Small intestine (tissue), 7 donors: Measurements from ENCODE around the gene SLC51A. TPM values are rescaled to one million over a fixed set of nuclear protein-coding genes. Genes with fewer than 3 reads are reported as not detected.
A peak's percentile ranks its signal among the peaks of the same experiment; 100 is the strongest.

Experiments
- DNase-seq, 2 donors: peaks; one replicate each; pipeline versions ENCODE4 v3.0.0 to v3.0.0-alpha.2; 2013
- FAIRE-seq: peaks from 2 replicates; lab custom pipeline; 2012; peaks lifted over from hg19 to GRCh38; lab: Jason Lieb, UNC
- H3K27ac ChIP-seq, 3 donors: one replicate each; pipeline ENCODE4 v1.5.1; 2013; ENCODE audit warnings: low read length in 2 of 3, mild to moderate bottlenecking in 2 of 3, control low read depth in 1 of 3, inconsistent platforms in 1 of 3, low read depth in 1 of 3, moderate library complexity in 1 of 3
- H3K27me3 ChIP-seq, 3 donors: one replicate each; pipeline ENCODE4 v1.6.1; 2013; ENCODE audit warnings: low read length in 3 of 3, inconsistent platforms in 1 of 3; ENCODE audit not compliant: control insufficient read depth in 3 of 3, insufficient read depth in 3 of 3
- H3K36me3 ChIP-seq, 3 donors: one replicate each; pipeline ENCODE4 v1.6.1; 2013; ENCODE audit warnings: low read length in 3 of 3, inconsistent platforms in 1 of 3, low read depth in 1 of 3, mild to moderate bottlenecking in 1 of 3, moderate library complexity in 1 of 3; ENCODE audit not compliant: control insufficient read depth in 3 of 3, insufficient read depth in 2 of 3
- H3K4me1 ChIP-seq, 3 donors: one replicate each; pipeline ENCODE4 v1.6.1; 2013; ENCODE audit warnings: low read length in 2 of 3, inconsistent platforms in 1 of 3, low read depth in 1 of 3, mild to moderate bottlenecking in 1 of 3, moderate library complexity in 1 of 3; ENCODE audit not compliant: control insufficient read depth in 3 of 3, insufficient read depth in 2 of 3
- H3K4me3 ChIP-seq, 3 donors: one replicate each; pipeline ENCODE4 v1.5.1; 2013; ENCODE audit warnings: low read length in 3 of 3, control low read depth in 1 of 3, inconsistent platforms in 1 of 3, low read depth in 1 of 3, mild to moderate bottlenecking in 1 of 3, moderate library complexity in 1 of 3
- H3K9me3 ChIP-seq, 2 donors: one replicate each; pipeline ENCODE4 v1.6.1; 2013; ENCODE audit warnings: low read depth in 1 of 2, low read length in 1 of 2; ENCODE audit not compliant: control insufficient read depth in 2 of 2, insufficient read depth in 1 of 2
- WGBS, 3 donors: extraction: QIAGEN DNeasy Blood & Tissue Kit; methylation state at CpG; one replicate each; pipeline ENCODE4 v1.1.7; 2013; 5-methylcytosine and 5-hydroxymethylcytosine counted together
- polyA plus RNA-seq, 4 donors: library from polyadenylated mRNA; stranded (reverse) in 3 of 4; unstranded in 1 of 4; fragments of 200-250 nt in 3 of 4; fragments of 120-200 nt in 1 of 4; gene quantifications; one replicate each; pipeline versions ENCODE4 v1.2.1 to v1.2.3, GENCODE V29; 2013
- donor health status: healthy with polysubstance abuse.
- donor health status: control.
- donor health status: control.
- donor health status: Bipolar disorder and iron deficiency.
- donor health status: healthy.

Gene SLC51A
- polyA plus RNA-seq, 4 donors = 25.0 to 143 (median 72.4) TPM

- no peak for FAIRE-seq
- WGBS, 3 donors = 62 to 76% (median 67%) methylated on average over 10 of the region's 10 CpGs
- Histone ChIP-seq H3K4me1 (peaks cover 2 to 50% (median 13%) of the 10 kb centered on the region in 3 donors), H3K27me3 (no peaks in the 10 kb centered on the region), H3K27ac (peak overlapping the region; percentile 52 to 87 (median 78)), H3K36me3 (no peaks in the 10 kb centered on the region), H3K9me3 (no peaks in the 10 kb centered on the region), H3K4me3 (no peak overlapping the region)
- DNase-seq = peak in 1 of 2 donors; percentile 24
Measured at GRCh38 chr3:196215493-196216020, 777 bp upstream of the SLC51A start.

GRCh38 chr3:196216681-196217211 lies 412 bp downstream of the SLC51A start:
- FAIRE-seq (no peak), DNase-seq (no peak)
- peak overlapping the region in 2 of 3 donors; percentile 44 to 79 for H3K4me3 ChIP-seq
- H3K36me3 ChIP-seq = no peaks in the 10 kb centered on the region
- H3K4me1 ChIP-seq = peaks cover 2 to 50% (median 13%) of the 10 kb centered on the region in 3 donors
- H3K27me3 ChIP-seq = no peaks in the 10 kb centered on the region
- 12 to 51% (median 24%) methylated on average over 22 to 25 of the region's 25 CpGs for WGBS, 3 donors
- no peaks in the 10 kb centered on the region for H3K9me3 ChIP-seq
- H3K27ac ChIP-seq = peak overlapping the region in 2 of 3 donors; percentile 71 to 75

GRCh38 chr3:196217307-196218154 lies 1.2 kb downstream of the SLC51A start:
- H3K4me3 ChIP-seq = peak overlapping the region in 2 of 3 donors; percentile 44 to 79
- no peaks in the 10 kb centered on the region for H3K9me3 ChIP-seq
- no peaks in the 10 kb centered on the region for H3K27me3 ChIP-seq
- H3K27ac ChIP-seq = peak overlapping the region in 2 of 3 donors; percentile 71 to 75
- FAIRE-seq (no peak), DNase-seq (no peak)
- WGBS, 3 donors = 91 to 94% (median 94%) methylated on average over 10 to 12 of the region's 12 CpGs
- H3K36me3 ChIP-seq = no peaks in the 10 kb centered on the region
- peaks cover 2 to 50% (median 13%) of the 10 kb centered on the region in 3 donors for H3K4me1 ChIP-seq

DNA sequence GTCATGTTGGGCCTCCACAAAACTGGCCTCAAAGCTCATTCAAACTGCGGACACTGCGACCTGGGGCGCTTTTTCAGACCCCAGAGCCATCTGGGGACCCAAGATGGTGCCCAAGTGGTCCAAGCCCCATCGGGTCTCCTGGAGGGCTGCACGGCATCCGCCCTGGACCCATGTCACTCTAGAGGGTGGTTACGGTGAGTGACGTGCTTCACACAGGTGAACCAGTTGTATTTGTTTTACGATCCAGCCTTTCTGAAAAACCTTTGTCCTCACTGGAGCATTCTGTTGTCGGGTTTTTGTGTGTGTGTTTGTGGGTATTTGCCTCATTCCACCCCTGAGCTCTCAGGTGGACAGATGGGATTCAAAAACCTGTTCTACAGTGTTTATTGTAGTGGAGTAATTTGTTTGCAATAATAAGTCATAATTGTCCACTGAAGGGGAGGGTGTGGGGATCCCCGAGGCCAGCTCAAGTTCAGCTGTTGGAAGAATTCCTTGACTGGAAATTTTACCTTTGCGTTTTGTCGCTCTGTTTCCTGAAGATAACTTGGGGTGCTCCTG lies 1.9 kb downstream of the SLC51A start:
- no peak overlapping the region for H3K27ac ChIP-seq
- FAIRE-seq (no peak), DNase-seq (peak in 1 of 2 donors; percentile 41)
- H3K36me3 ChIP-seq = no peaks in the 10 kb centered on the region
- H3K27me3 ChIP-seq = no peaks in the 10 kb centered on the region
- H3K9me3 ChIP-seq = no peaks in the 10 kb centered on the region
- H3K4me3 ChIP-seq = peak overlapping the region in 1 of 3 donors; percentile 79
- 45 to 82% (median 63%) methylated on average over 13 of the region's 13 CpGs for WGBS, 3 donors
- peaks cover 2 to 50% (median 13%) of the 10 kb centered on the region in 3 donors for H3K4me1 ChIP-seq

DNA sequence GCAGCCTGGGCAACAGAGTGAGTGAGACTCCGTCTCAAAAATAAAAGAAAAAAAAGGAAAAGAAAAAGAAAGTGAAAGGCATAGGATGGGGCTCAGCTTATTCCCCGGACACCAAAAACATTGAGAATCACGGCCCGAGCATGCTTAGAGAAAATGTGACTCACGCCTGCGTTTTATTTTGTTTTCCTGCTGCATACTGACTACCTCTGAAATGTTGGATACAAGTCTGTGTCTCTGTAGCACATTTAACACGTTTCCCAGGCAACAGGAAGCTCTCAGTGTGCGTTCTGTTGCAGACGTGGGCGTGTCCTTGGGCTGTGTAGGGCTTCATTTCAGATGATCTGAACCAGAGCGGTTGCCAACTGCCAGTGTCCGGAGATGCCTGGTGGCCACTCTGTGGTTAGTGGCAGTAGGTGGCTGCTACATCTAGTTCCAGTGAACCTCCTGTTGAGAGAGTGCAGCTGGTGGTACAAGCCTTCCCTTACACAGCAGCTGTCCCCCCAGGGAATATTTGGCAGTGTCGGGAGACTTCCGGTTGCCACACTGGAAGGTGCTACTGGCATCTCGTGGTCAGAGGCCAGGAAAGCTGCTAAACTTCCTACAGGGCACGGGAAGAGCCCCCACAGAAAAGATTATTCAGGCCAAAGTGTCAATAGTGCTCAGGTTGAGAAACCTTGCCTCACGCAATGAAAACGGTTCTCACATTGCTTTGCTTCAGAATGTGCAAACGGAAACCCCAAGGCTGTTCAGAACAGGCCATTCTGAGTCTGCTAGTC lies 3.0 kb downstream of the SLC51A start:
- Histone ChIP-seq H3K9me3 (no peaks in the 10 kb centered on the region), H3K27ac (peak overlapping the region in 1 of 3 donors; percentile 29), H3K4me3 (peak overlapping the region in 1 of 3 donors; percentile 4), H3K27me3 (no peaks in the 10 kb centered on the region), H3K36me3 (no peaks in the 10 kb centered on the region), H3K4me1 (peaks cover 2 to 41% (median 11%) of the 10 kb centered on the region in 3 donors)
- WGBS, 3 donors = 28 to 54% (median 51%) methylated on average over 19 of the region's 19 CpGs
- peak; percentile 32 to 45 for DNase-seq
- no peak for FAIRE-seq

GRCh38 chr3:196219970-196220311 lies 3.6 kb downstream of the SLC51A start:
- no peak for FAIRE-seq
- H3K36me3 ChIP-seq = no peaks in the 10 kb centered on the region
- no peak for DNase-seq
- WGBS, 3 donors = 90 to 97% (median 94%) methylated on average over 19 of the region's 19 CpGs
- H3K27me3 ChIP-seq = no peaks in the 10 kb centered on the region
- H3K9me3 ChIP-seq = no peaks in the 10 kb centered on the region
- H3K27ac ChIP-seq = peak overlapping the region in 1 of 3 donors; percentile 14
- H3K4me1 ChIP-seq = peaks cover 0 to 35% (median 7%) of the 10 kb centered on the region in 3 donors
- H3K4me3 ChIP-seq = no peak overlapping the region

DNA sequence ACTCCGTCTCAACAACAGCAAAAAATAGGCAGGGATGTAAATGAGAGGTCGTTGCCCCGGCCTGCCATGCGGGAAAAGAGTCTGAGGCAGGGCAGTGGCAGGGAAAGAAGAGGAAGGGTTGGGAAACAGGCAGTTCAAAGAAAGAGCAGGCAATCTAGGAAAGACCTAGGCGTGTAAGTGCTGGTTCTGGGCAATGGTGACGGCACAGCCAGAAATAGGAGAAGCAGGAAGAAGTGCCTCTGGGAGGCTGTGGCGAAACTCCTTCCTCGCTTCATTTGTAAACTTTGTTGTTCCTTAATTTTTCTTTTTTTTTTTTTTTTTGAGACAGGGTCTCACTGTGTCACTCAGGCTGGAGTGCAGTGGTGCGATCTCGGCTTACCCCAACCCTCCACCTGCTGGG lies 4.3 kb downstream of the SLC51A start:
- Histone ChIP-seq H3K36me3 (no peaks in the 10 kb centered on the region), H3K27me3 (no peaks in the 10 kb centered on the region), H3K4me1 (peaks cover 0 to 29% (median 6%) of the 10 kb centered on the region in 3 donors), H3K27ac (no peak overlapping the region), H3K9me3 (no peaks in the 10 kb centered on the region), H3K4me3 (no peak overlapping the region)
- no peak for FAIRE-seq
- no peak for DNase-seq
- 87 to 95% (median 92%) methylated on average over 10 of the region's 10 CpGs for whole genome bisulfite sequencing, 3 donors

DNA sequence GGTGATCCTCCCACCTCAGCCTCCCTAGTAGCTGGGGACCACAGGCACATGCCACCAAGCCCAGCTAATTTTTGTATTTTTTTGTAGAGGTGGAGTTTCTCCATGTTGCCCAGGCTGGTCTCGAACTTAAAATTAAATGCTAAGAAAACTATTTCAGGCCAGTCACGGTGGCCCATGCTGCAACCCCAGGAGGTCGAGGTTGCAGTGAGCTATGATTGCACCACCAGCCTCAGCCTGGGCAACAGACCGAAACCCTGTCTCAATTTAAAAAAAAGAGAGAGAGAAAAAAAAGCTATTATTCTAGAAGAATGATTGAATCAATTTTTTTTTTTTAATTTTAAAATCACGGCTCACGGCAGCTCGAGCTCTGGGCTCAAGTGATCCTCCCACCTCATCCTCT lies 4.7 kb downstream of the SLC51A start:
- Histone ChIP-seq H3K9me3 (no peaks in the 10 kb centered on the region), H3K4me3 (no peak overlapping the region), H3K27ac (no peak overlapping the region), H3K4me1 (peaks cover 0 to 25% (median 3%) of the 10 kb centered on the region in 3 donors), H3K27me3 (no peaks in the 10 kb centered on the region), H3K36me3 (no peaks in the 10 kb centered on the region)
- 93% methylated on average over 7 of the region's 7 CpGs for WGBS, 3 donors
- FAIRE-seq (no peak), DNase-seq (no peak)
